Astrocyte of the cerebellum (primary cell): Measurements from ENCODE around the gene CA14.
"Not testable (repeated sequence)": the region's sequence is repeated elsewhere in the genome, so short reads cannot be mapped to it uniquely, and the experiment has no call there.

Experiments
- DNase-seq: peaks from one replicate; pipeline ENCODE4 v3.0.0-alpha.2; 2011; ENCODE audit warnings: low read depth
- H3K4me3 ChIP-seq: 2 replicates; pipeline ENCODE4 v1.5.1; 2011; ENCODE audit warnings: mild to moderate bottlenecking, low read depth, low read length, moderate library complexity
- CTCF ChIP-seq: IDR thresholded peaks from 2 replicates; pipeline ENCODE4 v1.5.1; 2012; ENCODE audit warnings: low read length, low read depth, moderate library complexity, mild to moderate bottlenecking; ENCODE audit errors: missing control alignments
- in situ Hi-C: cut with HindIII; loops from 2 replicates; pipeline ENCODE4 v1.10.0; 2017; ENCODE audit warnings: low sequenced_read_pairs

The CA14 gene

GRCh38 chr1:150257624-150258585 lies at the start of gene CA14:
CA14 (plus strand) TSS chr1:150257774; CDS start chr1:150258129, 355 bp downstream.
- no peak for TF ChIP-seq CTCF
- no peak for DNase-seq
- in situ Hi-C loops = no loop called here
- no peak within 1 kb of the TSS for H3K4me3 ChIP-seq

GRCh38 chr1:150208460-150208859 lies 49.1 kb upstream of the CA14 start:
- H3K4me3 ChIP-seq, DNase-seq, in situ Hi-C loops: not testable (repeated sequence)

DNA sequence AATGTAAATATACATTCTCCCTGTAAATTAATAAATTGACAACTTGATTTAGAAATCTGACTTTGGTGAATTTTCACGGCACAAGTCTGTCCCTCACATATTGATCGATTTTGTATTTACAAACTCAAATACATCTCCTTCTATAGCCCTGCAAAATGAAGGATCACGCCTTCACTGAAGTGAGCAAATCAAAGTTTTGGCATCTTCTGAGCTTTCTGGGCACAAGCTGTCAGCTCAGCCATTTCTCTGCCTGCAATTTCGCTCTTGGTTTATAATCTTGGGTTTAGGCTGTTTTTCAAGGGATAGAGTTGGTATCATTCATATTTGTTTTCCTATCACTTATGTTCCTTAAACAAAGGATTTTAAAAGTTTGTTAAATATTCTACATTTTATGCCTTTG lies 47.5 kb upstream of the CA14 start:
- no peak for TF ChIP-seq CTCF

DNA sequence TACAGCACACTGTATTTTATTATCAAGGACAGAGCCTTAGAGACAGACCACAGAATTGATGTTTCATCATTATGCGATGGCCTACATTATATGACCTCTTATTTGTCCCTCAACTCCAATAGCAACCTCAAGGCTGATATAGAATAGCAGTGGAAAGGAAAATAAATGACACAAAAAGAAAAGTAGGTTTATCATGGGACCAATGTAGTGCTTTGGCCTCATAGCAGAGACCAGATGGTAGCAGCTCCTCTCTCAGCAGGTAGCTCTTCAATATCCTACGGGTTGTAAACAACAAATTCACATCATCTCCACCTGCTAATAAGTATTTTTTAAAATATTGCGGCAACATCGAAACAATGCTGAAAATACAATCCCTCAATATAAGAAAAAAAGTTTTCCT lies 46.9 kb upstream of the CA14 start:
- H3K4me3 ChIP-seq = no peak overlapping the region
- no peak for DNase-seq
- in situ Hi-C loops = no loop called here
- TF ChIP-seq CTCF = no peak

More for the DNA sequence above, 47.5 kb upstream of the CA14 start:
- no peak overlapping the region for H3K4me3 ChIP-seq
- in situ Hi-C loops = no loop called here
- DNase-seq = no peak

DNA sequence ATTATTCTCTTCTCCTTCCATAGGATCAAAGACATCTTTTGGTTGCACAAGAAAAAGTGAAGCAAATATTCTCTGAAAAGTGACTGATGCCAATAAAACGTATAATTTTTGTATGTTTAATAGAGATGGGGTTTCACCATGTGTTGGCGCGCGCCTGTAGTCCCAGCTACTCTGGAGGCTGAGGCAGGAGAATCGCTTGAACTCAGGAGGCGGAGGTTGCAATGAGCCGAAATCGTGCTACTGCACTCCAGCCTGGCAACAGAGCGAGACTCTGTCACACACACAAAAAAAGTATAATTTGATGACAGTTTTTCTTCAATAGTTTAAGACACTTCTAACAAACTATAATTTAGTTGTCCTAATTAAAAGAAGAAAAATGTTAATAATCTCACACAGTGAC lies 45.5 kb upstream of the CA14 start:
- no peak for DNase-seq
- no peak overlapping the region for H3K4me3 ChIP-seq
- TF ChIP-seq CTCF = no peak
- in situ Hi-C loops = no loop called here

GRCh38 chr1:150213170-150214098 lies 44.1 kb upstream of the CA14 start:
- H3K4me3 ChIP-seq = peak overlapping the region; percentile 44
- peak; percentile 81 for DNase-seq
- in situ Hi-C loops = no loop called here
- peak; percentile 49 for TF ChIP-seq CTCF

DNA sequence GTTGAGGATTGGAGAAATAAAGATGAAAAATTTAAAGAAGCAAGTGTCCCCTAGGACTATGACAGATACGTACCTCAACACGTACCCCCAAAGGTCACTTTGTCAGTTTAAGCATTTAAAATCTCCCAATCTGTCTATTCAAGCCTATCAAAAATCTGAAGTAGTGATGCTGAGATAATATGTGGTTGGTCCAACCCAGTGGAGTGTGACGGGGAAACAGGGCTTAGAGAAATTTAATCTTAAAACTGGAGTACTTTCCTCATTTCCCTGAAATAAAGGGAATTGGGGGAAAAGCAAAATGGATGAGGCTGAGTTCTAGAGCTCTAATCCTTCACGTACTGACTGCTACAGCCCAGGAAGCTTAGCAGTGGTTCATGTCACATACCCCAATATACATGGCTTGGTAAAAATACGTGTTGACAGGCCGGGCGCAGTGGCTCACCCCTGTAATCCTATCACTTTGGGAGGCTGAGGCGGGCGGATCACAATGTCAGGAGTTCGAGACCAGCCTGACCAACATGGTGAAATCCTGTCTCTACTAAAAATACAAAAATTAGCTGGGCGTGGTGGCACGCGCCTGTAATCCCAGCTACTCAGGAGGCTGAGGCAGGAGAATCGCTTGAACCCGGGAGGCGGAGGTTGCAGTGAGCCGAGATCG lies 43.3 kb upstream of the CA14 start:
- peak overlapping the region; percentile 44 for H3K4me3 ChIP-seq
- DNase-seq, in situ Hi-C loops: not testable (repeated sequence)

- H3K4me3 ChIP-seq, in situ Hi-C loops, DNase-seq: not testable (repeated sequence)
These were observed 41.7 kb upstream of the CA14 start for GRCh38 chr1:150215855-150216254.
